ENCODE data around the gene TAF4. TPM values are rescaled to one million over a fixed set of nuclear protein-coding genes. Genes with fewer than 3 reads are reported as not detected.

The TAF4 gene
- total and polyA plus RNA-seq, 2 of the 13 experiments (the other 11 are each of a cell fraction or from before 2014, with no cell fraction given) = 5.9 to 12.0 TPM

DNA sequence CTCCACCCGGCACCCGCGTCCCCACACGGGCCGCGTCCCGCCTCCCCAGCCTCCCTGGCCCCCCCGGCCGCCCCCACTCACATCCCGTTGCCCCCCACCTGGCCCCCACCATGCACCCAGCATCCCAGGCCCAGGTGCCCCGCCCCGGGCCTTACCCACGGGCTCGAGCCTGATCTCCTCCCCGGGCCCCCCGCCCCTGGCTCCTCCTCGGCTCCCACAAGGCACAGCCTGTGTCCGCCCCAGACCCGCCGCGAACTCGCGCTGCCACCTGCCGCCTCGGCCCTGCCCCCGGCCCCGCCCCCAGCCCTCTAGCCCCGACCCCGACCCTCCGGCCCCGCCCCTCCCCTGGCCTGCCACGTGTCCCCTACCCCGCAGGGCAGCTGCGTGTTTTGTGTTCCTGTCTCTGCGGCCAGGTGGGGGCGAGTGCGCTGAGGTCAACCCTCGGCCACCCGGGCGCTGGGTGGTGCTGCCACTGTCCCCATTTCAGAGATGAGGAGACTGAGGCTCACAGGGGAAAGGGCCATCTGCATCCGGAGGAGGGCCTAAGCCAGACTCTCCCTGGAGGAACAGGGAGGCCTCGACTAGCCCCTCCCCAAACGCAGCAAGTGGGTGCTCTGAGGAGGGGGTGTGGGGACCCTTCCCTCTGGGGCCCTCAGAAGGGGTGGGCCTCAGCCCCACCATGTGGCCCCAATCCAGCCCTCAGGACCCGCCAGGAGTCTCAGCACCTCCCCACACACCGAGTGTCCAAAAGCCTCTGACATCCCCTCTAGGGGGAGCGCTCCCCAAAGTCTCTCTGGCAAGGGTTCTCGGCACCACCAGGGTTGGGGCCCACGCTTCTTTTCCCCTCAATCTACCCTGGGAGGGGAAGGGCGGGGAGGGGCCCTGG, 99.8 kb downstream of the TAF4 start (continued):
- TF ChIP-seq CBX1 (IDR thresholded peaks at IDR 0.05; ENCODE audit: low read depth) = peak; percentile 67
- no peak for TF ChIP-seq FOXK2 (IDR thresholded peaks at IDR 0.05)
- no peak for TF ChIP-seq ZNF446 (CRISPR knock-in tag; IDR thresholded peaks at IDR 0.05)
- no peak for TF ChIP-seq SNRNP70 (IDR thresholded peaks at IDR 0.05; ENCODE audit: low read depth, low read length)
- peak; percentile 98 for TF ChIP-seq CHD4 (IDR thresholded peaks at IDR 0.05; ENCODE audit: borderline replicate concordance, low read length)
- no peak for TF ChIP-seq KMT2B (CRISPR knock-in tag; IDR thresholded peaks at IDR 0.05)
- TF ChIP-seq E2F5 (CRISPR knock-in tag; conservative IDR thresholded peaks at IDR 0.05) = no peak
- no peak for TF ChIP-seq IRX3 (CRISPR knock-in tag; IDR thresholded peaks at IDR 0.05; ENCODE audit: borderline replicate concordance, low read depth)
- no peak for TF ChIP-seq RORA (CRISPR knock-in tag; IDR thresholded peaks at IDR 0.05)
- TF ChIP-seq GPN1 (CRISPR knock-in tag; IDR thresholded peaks at IDR 0.05; ENCODE audit: borderline replicate concordance) = no peak
- no peak for TF ChIP-seq ZNF782 (CRISPR knock-in tag; IDR thresholded peaks at IDR 0.05; ENCODE audit: borderline replicate concordance)
- TF ChIP-seq TBP (CRISPR knock-in tag; IDR thresholded peaks at IDR 0.05) = no peak
- TF ChIP-seq, protein P1, sequence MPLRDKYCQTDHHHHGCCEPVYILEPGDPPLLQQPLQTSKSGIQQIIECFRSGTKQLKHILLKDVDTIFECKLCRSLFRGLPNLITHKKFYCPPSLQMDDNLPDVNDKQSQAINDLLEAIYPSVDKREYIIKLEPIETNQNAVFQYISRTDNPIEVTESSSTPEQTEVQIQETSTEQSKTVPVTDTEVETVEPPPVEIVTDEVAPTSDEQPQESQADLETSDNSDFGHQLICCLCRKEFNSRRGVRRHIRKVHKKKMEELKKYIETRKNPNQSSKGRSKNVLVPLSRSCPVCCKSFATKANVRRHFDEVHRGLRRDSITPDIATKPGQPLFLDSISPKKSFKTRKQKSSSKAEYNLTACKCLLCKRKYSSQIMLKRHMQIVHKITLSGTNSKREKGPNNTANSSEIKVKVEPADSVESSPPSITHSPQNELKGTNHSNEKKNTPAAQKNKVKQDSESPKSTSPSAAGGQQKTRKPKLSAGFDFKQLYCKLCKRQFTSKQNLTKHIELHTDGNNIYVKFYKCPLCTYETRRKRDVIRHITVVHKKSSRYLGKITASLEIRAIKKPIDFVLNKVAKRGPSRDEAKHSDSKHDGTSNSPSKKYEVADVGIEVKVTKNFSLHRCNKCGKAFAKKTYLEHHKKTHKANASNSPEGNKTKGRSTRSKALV (CRISPR knock-in tag; IDR thresholded peaks at IDR 0.05) = no peak
- 0 out of 2 replicates have a peak, but pooled peaks have one; percentile 29 for TF ChIP-seq ZFP41 (CRISPR knock-in tag; IDR thresholded peaks at IDR 0.05; ENCODE audit: borderline replicate concordance)
- TF ChIP-seq TGIF2 (CRISPR knock-in tag; IDR thresholded peaks at IDR 0.05) = peak; percentile 49; the same call in 1 of the 2 replicates
- peak; percentile 34 for TF ChIP-seq XRCC5 (optimal IDR thresholded peaks at IDR 0.05; ENCODE audit: low read length)
- no peak for TF ChIP-seq KDM5B (CRISPR knock-in tag; IDR thresholded peaks at IDR 0.05; ENCODE audit: borderline replicate concordance)
- TF ChIP-seq, protein P2, sequence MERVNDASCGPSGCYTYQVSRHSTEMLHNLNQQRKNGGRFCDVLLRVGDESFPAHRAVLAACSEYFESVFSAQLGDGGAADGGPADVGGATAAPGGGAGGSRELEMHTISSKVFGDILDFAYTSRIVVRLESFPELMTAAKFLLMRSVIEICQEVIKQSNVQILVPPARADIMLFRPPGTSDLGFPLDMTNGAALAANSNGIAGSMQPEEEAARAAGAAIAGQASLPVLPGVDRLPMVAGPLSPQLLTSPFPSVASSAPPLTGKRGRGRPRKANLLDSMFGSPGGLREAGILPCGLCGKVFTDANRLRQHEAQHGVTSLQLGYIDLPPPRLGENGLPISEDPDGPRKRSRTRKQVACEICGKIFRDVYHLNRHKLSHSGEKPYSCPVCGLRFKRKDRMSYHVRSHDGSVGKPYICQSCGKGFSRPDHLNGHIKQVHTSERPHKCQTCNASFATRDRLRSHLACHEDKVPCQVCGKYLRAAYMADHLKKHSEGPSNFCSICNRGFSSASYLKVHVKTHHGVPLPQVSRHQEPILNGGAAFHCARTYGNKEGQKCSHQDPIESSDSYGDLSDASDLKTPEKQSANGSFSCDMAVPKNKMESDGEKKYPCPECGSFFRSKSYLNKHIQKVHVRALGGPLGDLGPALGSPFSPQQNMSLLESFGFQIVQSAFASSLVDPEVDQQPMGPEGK (CRISPR knock-in tag; IDR thresholded peaks at IDR 0.05) = peak; percentile 46; the same call in 1 of the 2 replicates
- peak; percentile 46; the same call in 1 of the 2 replicates for TF ChIP-seq ZNF605 (CRISPR knock-in tag; IDR thresholded peaks at IDR 0.05)
- TF ChIP-seq KDM2A (CRISPR knock-in tag; IDR thresholded peaks at IDR 0.05; ENCODE audit: borderline replicate concordance, low read depth) = no peak
- peak; percentile 79; the same call in 1 of the 2 replicates for TF ChIP-seq ARNTL (CRISPR knock-in tag; IDR thresholded peaks at IDR 0.05)
- TF ChIP-seq CTCF (CRISPR knock-in tag; IDR thresholded peaks at IDR 0.05) = peak; percentile 56
- TF ChIP-seq NR2F6 (IDR thresholded peaks at IDR 0.05) = 0 out of 2 replicates have a peak, but pooled peaks have one; percentile 19
- TF ChIP-seq NR2F6 (CRISPR knock-in tag; IDR thresholded peaks at IDR 0.05) = peak; percentile 65; the same call in 1 of the 2 replicates

Measured in HepG2 (cell line).